ENCODE measurements around the gene PLCB3.

The PLCB3 gene

GRCh38 chr11:64267207-64267945 lies 16.0 kb downstream of the PLCB3 start:
- Histone ChIP-seq H3F3A (ENCODE audit: insufficient read depth, low read length) (peaks cover 23% of the 10 kb centered on the region), H3K27me3 (replicated peaks; ENCODE audit: insufficient read depth, low read length) (no peaks in the 10 kb centered on the region), H3K9ac (ENCODE audit: low read length) (no peak overlapping the region), H3K4me1 (ENCODE audit: low read length) (0 out of 2 replicates have a peak, but pooled peaks cover 5% of the 10 kb centered on the region), H2AFZ (ENCODE audit: low read length) (no peak overlapping the region), H3K9me3 (replicated peaks; ENCODE audit: insufficient read depth, low read length) (no peaks in the 10 kb centered on the region), H3K36me3 (replicated peaks; ENCODE audit: insufficient read depth, low read length) (no peaks in the 10 kb centered on the region), H3K9me2 (replicated peaks; ENCODE audit: insufficient read depth, low read length) (no peaks in the 10 kb centered on the region), H3K79me2 (ENCODE audit: low read length) (peaks cover 7% of the 10 kb centered on the region; the same call in 1 of the 2 replicates), H3K27ac (ENCODE audit: low read length) (no peak overlapping the region), H3K4me2 (ENCODE audit: low read depth, low read length) (no peak overlapping the region), H4K20me1 (ENCODE audit: insufficient read depth, low read length) (no peaks in the 10 kb centered on the region), H3K4me3 (ENCODE audit: low read length) (no peak overlapping the region)
- TF ChIP-seq EZH2 (optimal IDR thresholded peaks at IDR 0.05; ENCODE audit: low read depth, low read length) (no peak), EZH2phosphoT487 (IDR thresholded peaks at IDR 0.05; ENCODE audit: low read length) (no peak), CTCF (IDR thresholded peaks at IDR 0.05; ENCODE audit: low read length) (no peak)
- no peak for DNase-seq

- peak overlapping the region; percentile 73; the same call in 1 of the 2 replicates for H2AFZ ChIP-seq (ENCODE audit: low read length)
- no peaks in the 10 kb centered on the region for H3K9me3 ChIP-seq (replicated peaks; ENCODE audit: insufficient read depth, low read length)
- no peaks in the 10 kb centered on the region for H4K20me1 ChIP-seq (ENCODE audit: insufficient read depth, low read length)
- no peak for TF ChIP-seq EZH2 (optimal IDR thresholded peaks at IDR 0.05; ENCODE audit: low read depth, low read length)
- no peak for TF ChIP-seq EZH2phosphoT487 (IDR thresholded peaks at IDR 0.05; ENCODE audit: low read length)
- no peak for TF ChIP-seq CTCF (IDR thresholded peaks at IDR 0.05; ENCODE audit: low read length)
- H3K79me2 ChIP-seq (ENCODE audit: low read length), result peaks cover 11% of the 10 kb centered on the region; the same call in 1 of the 2 replicates
- no peaks in the 10 kb centered on the region for H3K36me3 ChIP-seq (replicated peaks; ENCODE audit: insufficient read depth, low read length)
- peak overlapping the region; percentile 84; the same call in 1 of the 2 replicates for H3K9ac ChIP-seq (ENCODE audit: low read length)
- H3K9me2 ChIP-seq (replicated peaks; ENCODE audit: insufficient read depth, low read length), result no peaks in the 10 kb centered on the region
- 0 out of 2 replicates have a peak, but pooled peaks cover 5% of the 10 kb centered on the region for H3K4me1 ChIP-seq (ENCODE audit: low read length)
- H3K27ac ChIP-seq (ENCODE audit: low read length), result peak overlapping the region; percentile 83; the same call in 1 of the 2 replicates
- H3K4me2 ChIP-seq (ENCODE audit: low read depth, low read length), result peak overlapping the region; percentile 83
- peak overlapping the region; percentile 80 for H3K4me3 ChIP-seq (ENCODE audit: low read length)
- no peak for DNase-seq
- peaks cover 26% of the 10 kb centered on the region for H3F3A ChIP-seq (ENCODE audit: insufficient read depth, low read length)
- no peaks in the 10 kb centered on the region for H3K27me3 ChIP-seq (replicated peaks; ENCODE audit: insufficient read depth, low read length)
These were observed 16.9 kb downstream of the PLCB3 start for GRCh38 chr11:64268025-64268892.

- H3K4me2 ChIP-seq (ENCODE audit: low read depth, low read length), result peak overlapping the region; percentile 83
- H3K9me2 ChIP-seq (replicated peaks; ENCODE audit: insufficient read depth, low read length), result no peaks in the 10 kb centered on the region
- H3K27me3 ChIP-seq (replicated peaks; ENCODE audit: insufficient read depth, low read length), result no peaks in the 10 kb centered on the region
- peak overlapping the region; percentile 84 for H3K9ac ChIP-seq (ENCODE audit: low read length)
- TF ChIP-seq CTCF (IDR thresholded peaks at IDR 0.05; ENCODE audit: low read length) (no peak), EZH2phosphoT487 (IDR thresholded peaks at IDR 0.05; ENCODE audit: low read length) (no peak), EZH2 (optimal IDR thresholded peaks at IDR 0.05; ENCODE audit: low read depth, low read length) (no peak)
- peaks cover 26% of the 10 kb centered on the region for H3F3A ChIP-seq (ENCODE audit: insufficient read depth, low read length)
- peaks cover 11% of the 10 kb centered on the region; the same call in 1 of the 2 replicates for H3K79me2 ChIP-seq (ENCODE audit: low read length)
- no peaks in the 10 kb centered on the region for H4K20me1 ChIP-seq (ENCODE audit: insufficient read depth, low read length)
- peak overlapping the region; percentile 83 for H3K27ac ChIP-seq (ENCODE audit: low read length)
- peak; percentile 54 for DNase-seq
- H2AFZ ChIP-seq (ENCODE audit: low read length), result peak overlapping the region; percentile 73
- H3K9me3 ChIP-seq (replicated peaks; ENCODE audit: insufficient read depth, low read length), result no peaks in the 10 kb centered on the region
- 0 out of 2 replicates have a peak, but pooled peaks cover 5% of the 10 kb centered on the region for H3K4me1 ChIP-seq (ENCODE audit: low read length)
- H3K4me3 ChIP-seq (ENCODE audit: low read length), result peak overlapping the region; percentile 80
- no peaks in the 10 kb centered on the region for H3K36me3 ChIP-seq (replicated peaks; ENCODE audit: insufficient read depth, low read length)
These were observed 17.7 kb downstream of the PLCB3 start for GRCh38 chr11:64268893-64269539.

All from MM.1S (cell line).